Ishikawa (cell line): ENCODE data around the gene MORF4L1.

ENCODE experiments used
- CEBPB ChIP-seq: IDR thresholded peaks from 2 replicates; pipeline ENCODE4 v1.6.1; 2012
- CREB1 ChIP-seq: IDR thresholded peaks from 2 replicates; pipeline ENCODE4 v1.6.1; 2012; ENCODE audit warnings: low read depth
- EGR1 ChIP-seq: IDR thresholded peaks from 2 replicates; pipeline ENCODE4 v1.6.1; 2012
- EP300 ChIP-seq: IDR thresholded peaks from 2 replicates; pipeline ENCODE4 v1.6.1; 2012; ENCODE audit warnings: borderline replicate concordance
- FOXM1 ChIP-seq: IDR thresholded peaks from 2 replicates; pipeline ENCODE4 v1.6.1; 2012; ENCODE audit warnings: low read depth, borderline replicate concordance
- NFIC ChIP-seq: IDR thresholded peaks from 2 replicates; pipeline ENCODE4 v1.6.1; 2012
- RAD21 ChIP-seq: IDR thresholded peaks from 2 replicates; pipeline ENCODE4 v1.6.1; 2012; ENCODE audit warnings: low read depth
- TAF1 ChIP-seq: IDR thresholded peaks from 2 replicates; pipeline ENCODE4 v1.6.1; 2012; ENCODE audit warnings: low read depth, mild to moderate bottlenecking
- YY1 ChIP-seq: IDR thresholded peaks from 2 replicates; pipeline ENCODE4 v1.6.1; 2012; ENCODE audit warnings: low read depth
- TF ChIP-seq, protein P1 (sequence below): IDR thresholded peaks from 2 replicates; pipeline ENCODE4 v1.6.1; 2012
- TF ChIP-seq, protein P2 (sequence below): IDR thresholded peaks from 2 replicates; pipeline ENCODE4 v1.6.1; 2012
- TF ChIP-seq, protein P3 (sequence below): IDR thresholded peaks from 2 replicates; pipeline ENCODE4 v1.6.1; 2012; ENCODE audit warnings: low read depth, mild to moderate bottlenecking

DNA sequence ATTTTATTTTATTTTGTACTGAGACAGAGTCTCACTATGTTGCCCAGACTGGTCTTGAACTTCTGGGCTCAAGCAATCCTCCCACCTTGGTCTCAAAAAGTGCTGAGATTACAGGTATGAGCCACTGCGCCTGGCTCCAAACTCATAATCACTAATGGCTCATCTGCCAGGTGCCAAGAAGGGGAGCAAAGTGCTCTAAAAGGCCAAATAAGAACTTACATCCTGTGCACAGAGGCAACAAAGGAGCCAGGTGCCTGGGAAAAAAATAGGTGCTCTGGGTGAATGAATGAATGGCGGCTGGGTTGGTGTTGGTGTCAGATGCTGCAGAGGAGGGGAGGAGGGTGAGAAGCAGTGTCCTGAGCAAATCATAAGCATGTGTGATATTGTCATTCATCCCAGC lies 35.6 kb upstream of the MORF4L1 start:
- TF ChIP-seq RAD21, result no peak
- no peak for TF ChIP-seq EP300
- TF ChIP-seq NFIC, result no peak
- TF ChIP-seq, protein P1, sequence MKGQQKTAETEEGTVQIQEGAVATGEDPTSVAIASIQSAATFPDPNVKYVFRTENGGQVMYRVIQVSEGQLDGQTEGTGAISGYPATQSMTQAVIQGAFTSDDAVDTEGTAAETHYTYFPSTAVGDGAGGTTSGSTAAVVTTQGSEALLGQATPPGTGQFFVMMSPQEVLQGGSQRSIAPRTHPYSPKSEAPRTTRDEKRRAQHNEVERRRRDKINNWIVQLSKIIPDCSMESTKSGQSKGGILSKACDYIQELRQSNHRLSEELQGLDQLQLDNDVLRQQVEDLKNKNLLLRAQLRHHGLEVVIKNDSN, result no peak
- no peak for TF ChIP-seq TAF1
- TF ChIP-seq, protein P2, sequence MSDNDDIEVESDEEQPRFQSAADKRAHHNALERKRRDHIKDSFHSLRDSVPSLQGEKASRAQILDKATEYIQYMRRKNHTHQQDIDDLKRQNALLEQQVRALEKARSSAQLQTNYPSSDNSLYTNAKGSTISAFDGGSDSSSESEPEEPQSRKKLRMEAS, result no peak
- no peak for TF ChIP-seq YY1
- TF ChIP-seq, protein P3, sequence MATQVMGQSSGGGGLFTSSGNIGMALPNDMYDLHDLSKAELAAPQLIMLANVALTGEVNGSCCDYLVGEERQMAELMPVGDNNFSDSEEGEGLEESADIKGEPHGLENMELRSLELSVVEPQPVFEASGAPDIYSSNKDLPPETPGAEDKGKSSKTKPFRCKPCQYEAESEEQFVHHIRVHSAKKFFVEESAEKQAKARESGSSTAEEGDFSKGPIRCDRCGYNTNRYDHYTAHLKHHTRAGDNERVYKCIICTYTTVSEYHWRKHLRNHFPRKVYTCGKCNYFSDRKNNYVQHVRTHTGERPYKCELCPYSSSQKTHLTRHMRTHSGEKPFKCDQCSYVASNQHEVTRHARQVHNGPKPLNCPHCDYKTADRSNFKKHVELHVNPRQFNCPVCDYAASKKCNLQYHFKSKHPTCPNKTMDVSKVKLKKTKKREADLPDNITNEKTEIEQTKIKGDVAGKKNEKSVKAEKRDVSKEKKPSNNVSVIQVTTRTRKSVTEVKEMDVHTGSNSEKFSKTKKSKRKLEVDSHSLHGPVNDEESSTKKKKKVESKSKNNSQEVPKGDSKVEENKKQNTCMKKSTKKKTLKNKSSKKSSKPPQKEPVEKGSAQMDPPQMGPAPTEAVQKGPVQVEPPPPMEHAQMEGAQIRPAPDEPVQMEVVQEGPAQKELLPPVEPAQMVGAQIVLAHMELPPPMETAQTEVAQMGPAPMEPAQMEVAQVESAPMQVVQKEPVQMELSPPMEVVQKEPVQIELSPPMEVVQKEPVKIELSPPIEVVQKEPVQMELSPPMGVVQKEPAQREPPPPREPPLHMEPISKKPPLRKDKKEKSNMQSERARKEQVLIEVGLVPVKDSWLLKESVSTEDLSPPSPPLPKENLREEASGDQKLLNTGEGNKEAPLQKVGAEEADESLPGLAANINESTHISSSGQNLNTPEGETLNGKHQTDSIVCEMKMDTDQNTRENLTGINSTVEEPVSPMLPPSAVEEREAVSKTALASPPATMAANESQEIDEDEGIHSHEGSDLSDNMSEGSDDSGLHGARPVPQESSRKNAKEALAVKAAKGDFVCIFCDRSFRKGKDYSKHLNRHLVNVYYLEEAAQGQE, result no peak
- no peak for TF ChIP-seq FOXM1
- no peak for TF ChIP-seq CEBPB
- TF ChIP-seq EGR1, result no peak
- no peak for TF ChIP-seq CREB1
